Activated T-helper 1 cell treated with anti-CD3 and anti-CD28 coated beads, Interleukin-12 subunit alpha, Interleukin-12 subunit beta, Interleukin-2, Interleukin-4 antibody, amounts not matched to agents 30 ng/mL and 10 ng/mL and 1 ng/mL, durations not matched to agents 14 hours and 24 hours and 36 hours (primary cell): Measurements from ENCODE around the gene RAPGEF2. TPM values are rescaled to one million over a fixed set of nuclear protein-coding genes. Genes with fewer than 3 reads are reported as not detected.
A peak's percentile ranks its signal among the peaks of the same experiment; 100 is the strongest.
"Not testable (repeated sequence)": the region's sequence is repeated elsewhere in the genome, so short reads cannot be mapped to it uniquely, and the experiment has no call there.

Source experiments
- DNase-seq: peaks from one replicate; pipeline ENCODE4 v3.0.0; 2021; ENCODE audit warnings: low spot score
- H3K27ac Mint-ChIP-seq: one replicate; pipeline ENCODE4 v1.8.0; 2021; ENCODE audit warnings: mild to moderate bottlenecking, mixed read lengths
- H3K27me3 Mint-ChIP-seq: one replicate; pipeline ENCODE4 v1.8.0; 2022; ENCODE audit warnings: mild to moderate bottlenecking, moderate library complexity, mixed read lengths; ENCODE audit not compliant: insufficient read depth
- H3K36me3 Mint-ChIP-seq: one replicate; pipeline ENCODE4 v1.8.0; 2021; ENCODE audit warnings: low read depth, mixed read lengths
- H3K4me1 Mint-ChIP-seq: one replicate; pipeline ENCODE4 v1.8.0; 2021; ENCODE audit warnings: low read depth, mixed read lengths
- H3K4me3 Mint-ChIP-seq: one replicate; pipeline ENCODE4 v1.8.0; 2021; ENCODE audit warnings: mild to moderate bottlenecking, moderate library complexity, mixed read lengths
- H3K9me3 Mint-ChIP-seq: one replicate; pipeline ENCODE4 v1.8.0; 2021; ENCODE audit warnings: mixed read lengths
- intact Hi-C: fragments of 100-400 bp; cut with micrococcal nuclease; formaldehyde crosslinking; loops from one replicate; pipeline ENCODE4 v1.15.1; 2024
- total RNA-seq: library from RNA; stranded (reverse); gene quantifications from 2 replicates; pipeline ENCODE4 v1.2.3, GENCODE V29; 2022

RAPGEF2 gene
- total RNA-seq, 1 donor from 2014 or later: 27.5 TPM

GRCh38 chr4:159104694-159105414 lies 2.0 kb downstream of the RAPGEF2 start:
- intact Hi-C loops: loop anchor here (1.0 to 10.0 kb wide), 3 partner anchors 70 to 340 kb away; partner anchors contain the start of gene FNIP2
- Mint-ChIP-seq H3K9me3 (no peaks in the 10 kb centered on the region), H3K27ac (peak overlapping the region; percentile 97), H3K27me3 (peaks cover 7% of the 10 kb centered on the region), H3K36me3 (peaks cover 9% of the 10 kb centered on the region), H3K4me3 (peak overlapping the region; percentile 98), H3K4me1 (peaks cover 70% of the 10 kb centered on the region)
- DNase-seq: no peak

GRCh38 chr4:159105761-159106243 lies 2.9 kb downstream of the RAPGEF2 start:
- peak overlapping the region; percentile 98 for H3K4me3 Mint-ChIP-seq
- H3K4me1 Mint-ChIP-seq: peaks cover 69% of the 10 kb centered on the region
- DNase-seq: no peak
- peaks cover 9% of the 10 kb centered on the region for H3K36me3 Mint-ChIP-seq
- intact Hi-C loops: loop anchor here (1.0 to 10.0 kb wide), 4 partner anchors 69 to 339 kb away; partner anchors contain the start of gene FNIP2
- H3K27me3 Mint-ChIP-seq: peaks cover 6% of the 10 kb centered on the region
- H3K9me3 Mint-ChIP-seq: no peaks in the 10 kb centered on the region
- peak overlapping the region; percentile 42 for H3K27ac Mint-ChIP-seq

GRCh38 chr4:159106636-159107035 lies 3.8 kb downstream of the RAPGEF2 start:
- no peak overlapping the region for H3K27ac Mint-ChIP-seq
- peak overlapping the region; percentile 6 for H3K4me3 Mint-ChIP-seq
- peaks cover 66% of the 10 kb centered on the region for H3K4me1 Mint-ChIP-seq
- intact Hi-C loops: loop anchor here (1.0 to 10.0 kb wide), 4 partner anchors 11 to 338 kb away; no protein-coding TSS in a partner anchor
- H3K27me3 Mint-ChIP-seq: peaks cover 2% of the 10 kb centered on the region
- DNase-seq: no peak
- no peaks in the 10 kb centered on the region for H3K9me3 Mint-ChIP-seq
- peaks cover 9% of the 10 kb centered on the region for H3K36me3 Mint-ChIP-seq

DNA sequence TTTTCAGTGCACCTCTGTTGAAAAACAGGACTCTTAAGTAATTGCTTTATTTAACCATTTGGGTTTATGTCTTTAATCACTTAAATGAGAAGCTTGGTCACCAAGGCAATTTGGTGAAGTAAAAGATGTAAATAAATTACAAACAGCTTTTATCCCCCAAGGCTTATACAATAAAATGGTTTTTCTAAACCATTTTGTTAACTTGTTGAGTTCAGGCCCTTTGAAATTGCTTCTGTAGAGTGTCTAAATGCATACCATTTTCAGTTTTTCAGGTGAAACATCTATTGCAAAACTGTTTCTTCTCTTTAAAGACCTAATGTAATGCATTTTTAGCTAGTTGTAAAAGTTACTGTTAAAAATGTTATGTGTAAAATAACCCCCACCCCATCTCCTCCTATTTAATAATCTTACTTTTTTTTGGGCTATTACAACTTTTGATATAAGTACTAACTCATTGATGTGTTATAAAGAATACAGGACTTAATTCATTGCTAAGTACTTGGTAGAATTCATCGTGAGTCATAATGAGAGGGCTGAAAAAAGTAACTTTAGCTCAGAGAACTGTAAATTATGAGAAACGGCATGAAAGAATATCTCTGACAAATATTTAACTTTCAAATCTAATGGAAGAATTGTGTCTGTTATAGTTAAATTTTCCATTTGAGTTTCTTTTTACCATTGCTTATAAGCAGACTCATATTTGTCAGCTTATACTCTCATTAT lies 4.5 kb downstream of the RAPGEF2 start:
- H3K36me3 Mint-ChIP-seq: peaks cover 11% of the 10 kb centered on the region
- peak overlapping the region; percentile 79 for H3K27ac Mint-ChIP-seq
- peaks cover 2% of the 10 kb centered on the region for H3K27me3 Mint-ChIP-seq
- no peaks in the 10 kb centered on the region for H3K9me3 Mint-ChIP-seq
- DNase-seq: no peak
- H3K4me3 Mint-ChIP-seq: peak overlapping the region; percentile 54
- H3K4me1 Mint-ChIP-seq: peaks cover 59% of the 10 kb centered on the region
- intact Hi-C loops: loop anchor here (1.0 to 10.0 kb wide), 4 partner anchors 10 to 337 kb away; no protein-coding TSS in a partner anchor

DNA sequence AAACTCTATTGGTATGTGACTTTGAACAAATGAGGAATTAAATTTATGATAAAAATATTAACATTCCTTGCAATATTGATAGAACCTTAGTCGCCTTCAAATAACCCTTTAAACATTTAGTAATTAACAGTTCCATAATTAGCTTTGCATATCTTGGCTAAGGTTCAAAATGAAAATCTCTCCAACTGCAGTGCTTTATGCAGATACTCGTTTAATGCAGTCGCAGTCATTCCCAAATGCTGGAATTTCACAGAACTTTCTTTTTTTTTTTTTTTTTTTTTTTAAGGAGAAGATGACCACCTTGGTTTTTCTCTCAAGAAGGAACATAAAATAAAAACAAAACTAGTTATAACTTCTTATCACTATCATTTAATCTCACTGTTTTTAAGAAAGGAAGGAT lies 5.2 kb downstream of the RAPGEF2 start:
- no peak for DNase-seq
- Mint-ChIP-seq H3K4me1 (peaks cover 57% of the 10 kb centered on the region), H3K9me3 (no peaks in the 10 kb centered on the region), H3K36me3 (peaks cover 11% of the 10 kb centered on the region), H3K27ac (no peak overlapping the region), H3K4me3 (no peak overlapping the region), H3K27me3 (peaks cover 2% of the 10 kb centered on the region)
- intact Hi-C loops: loop anchor here (10.0 kb wide), 1 partner anchor 337 kb away; no protein-coding TSS in a partner anchor

DNA sequence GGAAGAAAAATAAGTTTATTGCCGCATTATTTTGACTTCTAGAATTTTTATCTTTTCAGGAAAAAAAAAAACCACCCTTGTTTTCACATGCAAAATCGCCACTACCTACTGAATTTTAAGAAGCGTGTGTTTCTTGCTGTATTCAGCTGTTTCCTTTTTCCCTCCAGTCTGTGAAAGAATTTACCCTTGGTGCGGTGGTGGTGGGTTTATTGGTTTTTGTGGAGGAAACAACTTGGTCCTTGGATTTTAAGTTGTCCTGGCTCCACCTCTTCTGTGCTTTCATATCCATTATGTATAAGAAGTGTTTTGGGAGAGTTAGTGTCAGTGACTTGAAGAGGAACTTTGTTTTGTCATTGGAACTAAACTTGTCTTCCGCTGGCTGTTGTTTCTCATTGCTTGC lies 8.1 kb downstream of the RAPGEF2 start:
- DNase-seq: no peak
- Mint-ChIP-seq H3K4me1 (peaks cover 44% of the 10 kb centered on the region), H3K36me3 (peaks cover 6% of the 10 kb centered on the region), H3K27me3 (no peaks in the 10 kb centered on the region), H3K27ac (no peak overlapping the region), H3K4me3 (no peak overlapping the region), H3K9me3 (peaks cover 4% of the 10 kb centered on the region)
- intact Hi-C loops: loop anchor here (1.0 kb wide), 1 partner anchor 10 kb away; no protein-coding TSS in a partner anchor

GRCh38 chr4:159111416-159111815 lies 8.5 kb downstream of the RAPGEF2 start:
- H3K4me3 Mint-ChIP-seq: no peak overlapping the region
- peaks cover 6% of the 10 kb centered on the region for H3K36me3 Mint-ChIP-seq
- H3K9me3 Mint-ChIP-seq: peaks cover 4% of the 10 kb centered on the region

GRCh38 chr4:159113366-159113765 lies 10.5 kb downstream of the RAPGEF2 start:
- H3K4me3 Mint-ChIP-seq, DNase-seq, intact Hi-C loops, H3K9me3 Mint-ChIP-seq, H3K27me3 Mint-ChIP-seq, H3K36me3 Mint-ChIP-seq, H3K27ac Mint-ChIP-seq: not testable (repeated sequence)
- peaks cover 46% of the 10 kb centered on the region for H3K4me1 Mint-ChIP-seq

More at GRCh38 chr4:159111416-159111815, 8.5 kb downstream of the RAPGEF2 start:
- Mint-ChIP-seq H3K27me3 (no peaks in the 10 kb centered on the region), H3K4me1 (peaks cover 46% of the 10 kb centered on the region), H3K27ac (no peak overlapping the region)
- intact Hi-C loops: no loop called here
- no peak for DNase-seq

DNA sequence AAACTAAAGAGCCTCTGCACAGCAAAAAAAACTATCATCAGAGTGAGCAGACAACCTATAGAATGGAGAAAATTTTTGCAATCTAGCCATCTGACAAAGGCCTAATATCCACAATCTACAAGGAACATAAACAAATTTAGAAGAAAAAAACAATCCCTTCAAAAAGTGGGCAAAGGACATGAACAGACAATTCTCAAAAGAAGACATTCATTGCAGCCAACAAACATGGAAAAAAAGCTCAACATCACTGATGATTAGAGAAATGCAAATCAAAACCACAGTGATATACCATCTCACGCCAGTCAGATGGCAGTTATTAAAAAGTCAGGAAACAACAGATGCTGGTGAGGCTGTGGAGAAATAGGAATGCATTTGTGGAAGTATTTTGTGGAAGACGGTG lies 13.2 kb downstream of the RAPGEF2 start:
- peaks cover 40% of the 10 kb centered on the region for H3K4me1 Mint-ChIP-seq
- H3K27ac Mint-ChIP-seq, H3K4me3 Mint-ChIP-seq, DNase-seq, H3K27me3 Mint-ChIP-seq, H3K36me3 Mint-ChIP-seq, intact Hi-C loops, H3K9me3 Mint-ChIP-seq: not testable (repeated sequence)

GRCh38 chr4:159116693-159117092 lies 13.8 kb downstream of the RAPGEF2 start:
- not testable (repeated sequence) for H3K9me3 Mint-ChIP-seq, H3K27me3 Mint-ChIP-seq, H3K36me3 Mint-ChIP-seq, DNase-seq, H3K27ac Mint-ChIP-seq, H3K4me3 Mint-ChIP-seq
- peaks cover 37% of the 10 kb centered on the region for H3K4me1 Mint-ChIP-seq
- intact Hi-C loops: loop anchor here (1.0 kb wide), 1 partner anchor 9 kb away; no protein-coding TSS in a partner anchor

DNA sequence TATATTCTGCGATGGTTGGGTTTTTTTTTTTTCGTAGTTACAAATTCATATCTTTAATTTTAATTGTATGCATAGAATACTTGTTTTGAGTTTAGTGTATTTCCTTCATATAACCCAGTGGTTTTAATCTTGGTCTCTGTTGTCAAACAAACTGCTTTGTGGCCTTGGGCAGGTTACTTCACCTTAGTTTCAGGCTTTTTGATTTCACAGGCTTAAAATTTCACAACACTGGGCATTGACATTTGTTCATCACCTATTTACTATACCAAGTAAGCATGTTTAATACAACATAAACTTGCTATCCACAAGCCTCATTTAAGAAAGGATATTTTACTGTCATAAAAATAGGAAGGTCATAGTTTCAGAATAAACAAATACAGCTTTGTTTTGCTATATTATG lies 14.7 kb downstream of the RAPGEF2 start:
- Mint-ChIP-seq H3K27me3 (no peaks in the 10 kb centered on the region), H3K27ac (no peak overlapping the region), H3K36me3 (peaks cover 2% of the 10 kb centered on the region), H3K4me3 (no peak overlapping the region), H3K9me3 (peaks cover 4% of the 10 kb centered on the region), H3K4me1 (peaks cover 37% of the 10 kb centered on the region)
- DNase-seq: no peak
- intact Hi-C loops: loop anchor here (1.0 kb wide), 1 partner anchor 10 kb away; no protein-coding TSS in a partner anchor

GRCh38 chr4:159117968-159118367 lies 15.1 kb downstream of the RAPGEF2 start:
- Mint-ChIP-seq H3K36me3 (peaks cover 2% of the 10 kb centered on the region), H3K4me1 (peaks cover 37% of the 10 kb centered on the region), H3K4me3 (no peak overlapping the region), H3K27ac (no peak overlapping the region), H3K9me3 (peaks cover 4% of the 10 kb centered on the region), H3K27me3 (no peaks in the 10 kb centered on the region)
- no peak for DNase-seq
- intact Hi-C loops: loop anchor here (1.0 kb wide), 1 partner anchor 11 kb away; no protein-coding TSS in a partner anchor

GRCh38 chr4:159121371-159121770 lies 18.5 kb downstream of the RAPGEF2 start:
- no peak for DNase-seq
- Mint-ChIP-seq H3K27me3 (peaks cover 1% of the 10 kb centered on the region), H3K4me1 (peaks cover 42% of the 10 kb centered on the region), H3K9me3 (no peaks in the 10 kb centered on the region), H3K27ac (no peak overlapping the region), H3K36me3 (no peaks in the 10 kb centered on the region), H3K4me3 (no peak overlapping the region)
- intact Hi-C loops: no loop called here
